Right lobe of liver (tissue), 4 donors: ENCODE measurements around the gene ELAVL4.

Experiments
- POLR2A ChIP-seq: fragments of 450-650 bp; IDR thresholded peaks from one replicate; pipeline ENCODE4 v1.6.1; 2017; ENCODE audit warnings: antibody characterized with exemption, mild to moderate bottlenecking
- TF ChIP-seq, protein P1 (sequence below), 4 donors: fragments of 200-600 bp in 3 of 4; fragments of 450-650 bp in 1 of 4; IDR thresholded peaks; one replicate each; pipeline versions ENCODE4 v1.5.1 to v1.8.0; 2016 to 2022; ENCODE audit warnings: antibody characterized with exemption in 4 of 4, mild to moderate bottlenecking in 2 of 4
- donor health status: DM: no; HTN: no; CAD: no.
- donor health status: DM: no; HTN: no; CAD: no.
- donor health status: DM: no; HTN: yes; CAD: no.

- TF ChIP-seq, protein P1, sequence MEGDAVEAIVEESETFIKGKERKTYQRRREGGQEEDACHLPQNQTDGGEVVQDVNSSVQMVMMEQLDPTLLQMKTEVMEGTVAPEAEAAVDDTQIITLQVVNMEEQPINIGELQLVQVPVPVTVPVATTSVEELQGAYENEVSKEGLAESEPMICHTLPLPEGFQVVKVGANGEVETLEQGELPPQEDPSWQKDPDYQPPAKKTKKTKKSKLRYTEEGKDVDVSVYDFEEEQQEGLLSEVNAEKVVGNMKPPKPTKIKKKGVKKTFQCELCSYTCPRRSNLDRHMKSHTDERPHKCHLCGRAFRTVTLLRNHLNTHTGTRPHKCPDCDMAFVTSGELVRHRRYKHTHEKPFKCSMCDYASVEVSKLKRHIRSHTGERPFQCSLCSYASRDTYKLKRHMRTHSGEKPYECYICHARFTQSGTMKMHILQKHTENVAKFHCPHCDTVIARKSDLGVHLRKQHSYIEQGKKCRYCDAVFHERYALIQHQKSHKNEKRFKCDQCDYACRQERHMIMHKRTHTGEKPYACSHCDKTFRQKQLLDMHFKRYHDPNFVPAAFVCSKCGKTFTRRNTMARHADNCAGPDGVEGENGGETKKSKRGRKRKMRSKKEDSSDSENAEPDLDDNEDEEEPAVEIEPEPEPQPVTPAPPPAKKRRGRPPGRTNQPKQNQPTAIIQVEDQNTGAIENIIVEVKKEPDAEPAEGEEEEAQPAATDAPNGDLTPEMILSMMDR (IDR thresholded peaks at IDR 0.05) = no peak
- TF ChIP-seq POLR2A = no peak
Measured at GRCh38 chr1:50098591-50099021, 10.1 kb upstream of the ELAVL4 start.
